HepG2 (cell line): Measurements from ENCODE around the gene SMURF1. TPM values are rescaled to one million over a fixed set of nuclear protein-coding genes. Genes with fewer than 3 reads are reported as not detected.

ENCODE experiments used
- ATAC-seq: fragments of 200-7000 bp; cut with Tn5 transposase; 3 replicates; pipeline ENCODE4 v1.9.1; 2020; ENCODE audit warnings: mild to moderate bottlenecking, moderate library complexity
- BruUV-seq: library from RNA; stranded (reverse); fragments of 400-500 nt; replicated peaks from 2 replicates; lab custom pipeline; 2021; lab: Mats Ljungman, UMichigan
- CTCF ChIA-PET: fragments of 300-600 bp; formaldehyde crosslinking; extraction: SDS; loops from one replicate; lab custom pipeline; 2021; ENCODE audit warnings: low total read pairs, inconsistent platforms, low intra/inter-chr PET ratio; lab: Yijun Ruan, JAX
- POLR2A ChIA-PET: fragments of 350-600 bp; sonication (Branson Sonifier 250); formaldehyde crosslinking; loops from one replicate; lab custom pipeline; 2020; ENCODE audit warnings: antibody characterized with exemption, inconsistent platforms; lab: Yijun Ruan, JAX
- DNase-seq: peaks from one replicate; pipeline ENCODE4 v3.0.0-alpha.2; 2015; ENCODE audit warnings: low spot score
- FAIRE-seq: peaks from 3 replicates; lab custom pipeline; 2011; peaks lifted over from hg19 to GRCh38; lab: Jason Lieb, UNC
- H2AFZ ChIP-seq: one replicate; pipeline ENCODE4 v1.6.1; 2011; ENCODE audit warnings: low read length, inconsistent platforms
- H3K27ac ChIP-seq: fragments of 300-600 bp; 3 replicates; pipeline ENCODE4 v1.8.0; 2011; ENCODE audit warnings: mixed run types, mild to moderate bottlenecking, mixed read lengths, low read length, inconsistent platforms; ENCODE audit not compliant: insufficient read depth; ENCODE audit errors: extremely low read length
- H3K27me3 ChIP-seq, 2 experiments: fragments of 200-600 bp in 1 of 2; 2 replicates in 1 of 2; 3 replicates in 1 of 2; pipeline versions ENCODE4 v1.6.0 to v1.8.0; 2011; ENCODE audit warnings: low read length in 2 of 2, mild to moderate bottlenecking in 2 of 2, moderate library complexity in 2 of 2, inconsistent platforms in 1 of 2; ENCODE audit not compliant: insufficient read depth in 2 of 2, control insufficient read depth in 1 of 2
- H3K36me3 ChIP-seq, 2 experiments: fragments of 200-600 bp in 1 of 2; replicated peaks in 1 of 2; 2 replicates in 1 of 2; 3 replicates in 1 of 2; pipeline versions ENCODE4 v1.5.1 to v1.8.0; 2011; ENCODE audit warnings: low read length in 2 of 2, inconsistent platforms in 1 of 2; ENCODE audit not compliant: insufficient read depth in 2 of 2, control insufficient read depth in 1 of 2
- H3K4me1 ChIP-seq: 2 replicates; pipeline ENCODE4 v1.5.1; 2012; ENCODE audit warnings: low read length, inconsistent platforms; ENCODE audit not compliant: insufficient read depth
- H3K4me2 ChIP-seq: 2 replicates; pipeline ENCODE4 v1.6.0; 2011; ENCODE audit warnings: low read depth, low read length, inconsistent platforms
- H3K4me3 ChIP-seq, 3 experiments: fragments of 200-600 bp in 1 of 3; sonication (generic), shearing (Covaris generic) in 1 of 3; replicated peaks in 1 of 3; 2 replicates each; pipeline ENCODE4 v1.5.1; 2011 to 2016; ENCODE audit warnings: low read length in 3 of 3, inconsistent platforms in 2 of 3, low read depth in 2 of 3, mild to moderate bottlenecking in 2 of 3, control low read depth in 1 of 3, mixed read lengths in 1 of 3; ENCODE audit not compliant: insufficient read depth in 1 of 3
- H3K79me2 ChIP-seq: one replicate; pipeline ENCODE4 v1.6.1; 2011; ENCODE audit warnings: low read length, inconsistent platforms; ENCODE audit not compliant: insufficient read depth
- H3K9ac ChIP-seq: 2 replicates; pipeline ENCODE4 v1.6.0; 2011; ENCODE audit warnings: mild to moderate bottlenecking, low read depth, low read length, inconsistent platforms; ENCODE audit not compliant: insufficient read depth
- H3K9me3 ChIP-seq: 2 replicates; pipeline ENCODE4 v1.5.1; 2012; ENCODE audit warnings: mild to moderate bottlenecking, low read length
- H4K20me1 ChIP-seq: 2 replicates; pipeline ENCODE4 v1.6.0; 2011; ENCODE audit warnings: inconsistent platforms, mild to moderate bottlenecking, low read length, moderate library complexity; ENCODE audit not compliant: insufficient read depth
- CTCF ChIP-seq: sonication (generic); formaldehyde crosslinking; IDR thresholded peaks from 2 replicates; pipeline ENCODE4 v1.5.0; 2020; ENCODE audit warnings: mild to moderate bottlenecking, missing genetic modification reagents, moderate library complexity
- GABPB1 ChIP-seq: IDR thresholded peaks from 2 replicates; pipeline ENCODE4 v1.6.1; 2016; ENCODE audit warnings: mild to moderate bottlenecking, missing genetic modification reagents, moderate library complexity, missing compliant biosample characterization
- GATA4 ChIP-seq: sonication (generic); IDR thresholded peaks from 2 replicates; pipeline ENCODE4 v1.6.1; 2016; ENCODE audit warnings: antibody characterized with exemption, low read depth, borderline replicate concordance
- TFDP1 ChIP-seq: IDR thresholded peaks from 2 replicates; pipeline ENCODE4 v1.6.1; 2016; ENCODE audit warnings: missing compliant biosample characterization, missing genetic modification reagents, borderline replicate concordance
- THAP7 ChIP-seq: sonication (generic); formaldehyde crosslinking; IDR thresholded peaks from 2 replicates; pipeline ENCODE4 v1.8.1; 2023; ENCODE audit warnings: mild to moderate bottlenecking, missing genetic modification reagents
- ZGPAT ChIP-seq: IDR thresholded peaks from 2 replicates; pipeline ENCODE4 v1.6.1; 2016; ENCODE audit warnings: mild to moderate bottlenecking
- ZNF121 ChIP-seq: sonication (generic); formaldehyde crosslinking; IDR thresholded peaks from 2 replicates; pipeline ENCODE4 v1.5.0; 2020; ENCODE audit warnings: mild to moderate bottlenecking, missing genetic modification reagents
- ZNF784 ChIP-seq: sonication (generic); formaldehyde crosslinking; IDR thresholded peaks from 2 replicates; pipeline ENCODE4 v1.5.1; 2020; ENCODE audit warnings: missing genetic modification reagents, mild to moderate bottlenecking, borderline replicate concordance
- WGBS: methylation state at CpG from one replicate; pipeline ENCODE4 v1.1.6; 2017; ENCODE audit warnings: low lambda C conversion rate; 5-methylcytosine and 5-hydroxymethylcytosine counted together
- in situ Hi-C: cut with HindIII; loops from 2 replicates; pipeline ENCODE4 v1.10.0; 2017; ENCODE audit warnings: low pct_unique_long_range_greater_than_20kb; ENCODE audit not compliant: extremely low pct_ligation_motif_present
- intact Hi-C: fragments of 100-400 bp; cut with micrococcal nuclease; formaldehyde crosslinking; loops from one replicate; pipeline ENCODE4 v1.10.0; 2022; ENCODE audit not compliant: unreplicated experiment
- polyA plus RNA-seq, 8 experiments: library from polyadenylated mRNA; depleted of rRNA in 3 of 8; stranded (reverse) in 7 of 8; unstranded in 1 of 8; fragments of >200 nt; fragmentation: Illumina TruSeq in 4 of 8; extraction: Trizol in 4 of 8; gene quantifications; 2 replicates each; pipeline versions ENCODE4 v1.2.1 to v1.2.3, GENCODE V29; 2011 to 2016; ENCODE audit warnings: low read depth in 4 of 8, missing spikeins in 1 of 8, mixed read lengths in 1 of 8; ENCODE audit not compliant: insufficient read depth in 1 of 8
- total RNA-seq, 5 experiments: library from RNA; depleted of rRNA; stranded (reverse); fragments of >200 nt; fragmentation: Illumina TruSeq; extraction: Trizol; gene quantifications; 2 replicates each; pipeline ENCODE4 v1.2.3, GENCODE V29; 2016; ENCODE audit warnings: low read depth in 1 of 5

Gene SMURF1
- total and polyA plus RNA-seq, 2 of the 13 experiments (the other 11 are each of a cell fraction or from before 2014, with no cell fraction given): 8.3 to 11.1 TPM

- H3K4me3 ChIP-seq: no peak overlapping the region
- H3K36me3 ChIP-seq: no peaks in the 10 kb centered on the region
- H3K4me2 ChIP-seq: no peak overlapping the region
- no TSS peak for BruUV-seq
- no peak for ATAC-seq
- CTCF ChIA-PET: no interaction called here
- H3K4me1 ChIP-seq: peaks cover 21% of the 10 kb centered on the region
- no peaks in the 10 kb centered on the region for H3K27me3 ChIP-seq
- no peak for FAIRE-seq
- no peak overlapping the region for H3K9ac ChIP-seq
- intact Hi-C loops: no loop called here
- no peaks in the 10 kb centered on the region for H3K9me3 ChIP-seq
- no peaks in the 10 kb centered on the region for H4K20me1 ChIP-seq
- POLR2A ChIA-PET: no interaction called here
- TF ChIP-seq ZNF121 (CRISPR knock-in tag) (peak; percentile 69), GABPB1 (CRISPR knock-in tag) (no peak)
- no peak overlapping the region for H2AFZ ChIP-seq
- DNase-seq: no peak
- 69% methylated on average over 10 of the region's 12 CpGs for WGBS
- in situ Hi-C loops: no loop called here
- H3K79me2 ChIP-seq: no peaks in the 10 kb centered on the region
- no peak overlapping the region for H3K27ac ChIP-seq
Measured at GRCh38 chr7:99180067-99180650, 36.3 kb upstream of the SMURF1 start.

GRCh38 chr7:99177165-99177564 lies 33.3 kb upstream of the SMURF1 start:
- TF ChIP-seq CTCF (CRISPR knock-in tag): no peak
- TF ChIP-seq TFDP1: no peak
- TF ChIP-seq ZNF784 (CRISPR knock-in tag): no peak
- TF ChIP-seq GATA4: no peak
- no peak for TF ChIP-seq ZGPAT (CRISPR knock-in tag)
- TF ChIP-seq THAP7 (CRISPR knock-in tag): no peak
- TF ChIP-seq, all 625 proteins: peak for 0
- CTCF ChIA-PET: no interaction called here
- Histone ChIP-seq H2AFZ (no peak overlapping the region), H3K4me1 (peaks cover 23% of the 10 kb centered on the region), H3K27me3 (no peaks in the 10 kb centered on the region), H3K79me2 (no peaks in the 10 kb centered on the region), H3K27ac (no peak overlapping the region), H3K4me2 (no peak overlapping the region), H3K9me3 (no peaks in the 10 kb centered on the region), H4K20me1 (no peaks in the 10 kb centered on the region), H3K4me3 (no peak overlapping the region), H3K9ac (no peak overlapping the region), H3K36me3 (no peaks in the 10 kb centered on the region)
- no peak for DNase-seq
- FAIRE-seq: no peak
- no TSS peak for BruUV-seq
- WGBS: 74% methylated on average over 10 of the region's 10 CpGs
- intact Hi-C loops (no loop called here), in situ Hi-C loops (no loop called here)
- POLR2A ChIA-PET: interaction anchor here (0.6 kb wide), 1 partner anchor 34 kb away, joined by 4 read pairs; no protein-coding TSS in a partner anchor
- ATAC-seq: no peak
